GM12865 (cell line): ENCODE measurements around the gene MYORG.

Experiments
- DNase-seq: peaks from one replicate; pipeline ENCODE4 v3.0.0; 2010; ENCODE audit warnings: low read depth
- H3K4me3 ChIP-seq: 2 replicates; pipeline ENCODE4 v1.5.1; 2011; ENCODE audit warnings: mild to moderate bottlenecking, low read depth, low read length, control low read depth
- CTCF ChIP-seq: IDR thresholded peaks from 2 replicates; pipeline ENCODE4 v1.5.1; 2011; ENCODE audit warnings: low read length, control low read depth, low read depth, inconsistent platforms; ENCODE audit not compliant: insufficient read depth; ENCODE audit errors: missing control alignments

MYORG gene

DNA sequence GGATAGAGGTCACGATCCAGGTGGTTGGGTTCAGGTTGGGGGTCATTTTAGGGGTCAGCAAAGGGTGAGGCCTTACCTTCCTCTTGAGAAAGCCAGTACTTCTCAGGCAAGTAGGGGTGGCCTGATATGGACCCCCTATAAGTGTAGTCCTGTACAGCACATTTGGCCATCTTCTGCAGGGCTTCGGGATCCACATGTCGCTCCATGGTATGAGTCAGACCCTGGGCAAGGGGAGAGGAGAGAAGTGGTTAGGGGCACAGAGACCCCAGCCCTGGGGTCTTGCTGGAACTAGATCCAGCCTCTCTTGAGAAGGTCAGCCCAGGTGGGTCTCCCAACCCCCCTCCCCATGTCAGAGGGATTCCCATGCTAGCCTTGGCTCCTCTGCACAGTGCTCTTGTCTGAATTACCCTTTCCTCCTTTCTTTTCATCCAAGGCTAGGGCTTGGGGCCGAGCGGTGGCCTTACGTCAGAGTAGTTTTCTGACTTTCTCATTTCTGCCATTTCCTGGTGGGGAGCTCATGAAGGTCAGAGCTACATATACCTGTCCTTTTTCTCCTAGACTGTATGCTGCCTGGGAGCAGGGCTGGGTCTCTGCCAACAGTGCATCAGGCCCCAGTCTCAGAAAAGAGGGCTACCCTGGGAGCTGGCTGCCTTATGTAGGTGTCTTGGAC lies 9.0 kb upstream of the MYORG start:
- TF ChIP-seq CTCF = no peak
- no peak for DNase-seq

GRCh38 chr9:34384368-34385165 lies 7.9 kb upstream of the MYORG start:
- no peak for TF ChIP-seq CTCF
- no peak overlapping the region for H3K4me3 ChIP-seq
- no peak for DNase-seq

More for the DNA sequence above, 9.0 kb upstream of the MYORG start:
- no peak overlapping the region for H3K4me3 ChIP-seq

- no peak for DNase-seq
- no peak for TF ChIP-seq CTCF
- no peak overlapping the region for H3K4me3 ChIP-seq
Measured at GRCh38 chr9:34383904-34384303, 7.2 kb upstream of the MYORG start.

- TF ChIP-seq CTCF = no peak
- DNase-seq = no peak
- no peak overlapping the region for H3K4me3 ChIP-seq
Measured at GRCh38 chr9:34382879-34383278, 6.2 kb upstream of the MYORG start.

- H3K4me3 ChIP-seq = no peak overlapping the region
- no peak for TF ChIP-seq CTCF
- DNase-seq = no peak
Measured at GRCh38 chr9:34382054-34382453, 5.4 kb upstream of the MYORG start.

DNA sequence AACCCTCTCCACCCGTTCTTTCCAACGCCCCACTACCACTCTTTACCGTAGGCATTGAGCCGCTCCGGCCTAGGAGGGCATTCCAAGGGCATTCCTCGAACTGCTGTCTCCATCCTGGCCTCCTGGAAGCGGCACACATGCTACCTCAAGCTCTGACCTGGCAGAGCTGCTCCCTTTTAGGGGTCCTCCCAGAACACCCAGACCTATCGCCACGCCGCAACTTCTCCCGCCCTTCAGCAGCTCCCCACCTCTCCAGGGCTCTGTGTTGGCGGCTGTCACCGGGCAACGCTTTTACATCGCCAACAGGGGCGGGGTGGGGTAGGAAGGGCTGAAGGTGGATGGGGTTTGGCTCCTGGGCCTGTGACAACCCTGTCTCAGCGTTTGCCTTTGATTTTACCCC lies 4.6 kb upstream of the MYORG start:
- no peak for DNase-seq
- H3K4me3 ChIP-seq = no peak overlapping the region
- TF ChIP-seq CTCF = no peak
